Islet precursor cell (in vitro differentiated cells): Measurements from ENCODE around the gene ASXL2.
"Not testable (repeated sequence)": the region's sequence is repeated elsewhere in the genome, so short reads cannot be mapped to it uniquely, and the experiment has no call there.

Source experiments
- DNase-seq: peaks from one replicate; pipeline ENCODE4 v3.0.0-alpha.2; 2018

The ASXL2 gene

DNA sequence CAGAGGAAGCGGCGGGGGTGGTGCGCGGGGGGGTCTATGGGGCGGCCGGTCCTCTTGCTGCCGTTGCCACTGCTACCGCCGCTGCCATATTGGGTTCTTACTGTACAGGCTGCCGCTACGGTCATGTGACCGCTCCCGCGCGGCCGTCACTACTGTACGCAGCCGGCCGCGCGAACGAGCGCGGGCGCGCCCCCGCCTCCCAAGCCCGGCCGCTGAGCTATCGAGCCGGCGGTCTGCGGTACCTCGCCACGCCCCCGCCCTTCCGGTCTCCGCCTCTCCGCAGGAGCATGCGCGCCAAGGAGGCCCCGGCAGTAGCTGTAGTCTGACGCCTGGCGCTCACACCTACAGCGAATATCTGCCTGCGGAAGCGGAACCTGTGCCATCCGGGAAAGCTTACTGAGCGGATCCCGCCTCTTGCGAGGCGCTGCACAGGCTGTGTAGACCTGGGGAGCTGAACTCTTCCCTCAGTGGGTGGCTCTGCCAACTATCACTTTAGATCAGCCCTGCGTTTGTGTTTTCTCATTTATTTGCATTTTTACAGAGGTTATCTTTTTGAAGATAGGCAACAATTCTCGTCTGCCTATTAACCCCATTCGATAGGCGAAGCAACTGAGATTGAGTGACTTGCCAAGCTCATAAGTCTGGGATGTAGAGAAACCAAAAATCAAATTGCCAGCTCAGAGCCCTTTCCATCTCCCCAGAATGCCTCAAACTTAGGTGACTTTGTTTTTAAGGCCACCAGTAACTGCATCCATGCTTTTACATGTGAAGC, at the start of gene ASXL2:
ASXL2 (minus strand) TSS at position 127 of the 772 bp plus-strand sequence. CDS start 265 bp downstream, outside the sequence.
- peak; percentile 99 for DNase-seq

DNA sequence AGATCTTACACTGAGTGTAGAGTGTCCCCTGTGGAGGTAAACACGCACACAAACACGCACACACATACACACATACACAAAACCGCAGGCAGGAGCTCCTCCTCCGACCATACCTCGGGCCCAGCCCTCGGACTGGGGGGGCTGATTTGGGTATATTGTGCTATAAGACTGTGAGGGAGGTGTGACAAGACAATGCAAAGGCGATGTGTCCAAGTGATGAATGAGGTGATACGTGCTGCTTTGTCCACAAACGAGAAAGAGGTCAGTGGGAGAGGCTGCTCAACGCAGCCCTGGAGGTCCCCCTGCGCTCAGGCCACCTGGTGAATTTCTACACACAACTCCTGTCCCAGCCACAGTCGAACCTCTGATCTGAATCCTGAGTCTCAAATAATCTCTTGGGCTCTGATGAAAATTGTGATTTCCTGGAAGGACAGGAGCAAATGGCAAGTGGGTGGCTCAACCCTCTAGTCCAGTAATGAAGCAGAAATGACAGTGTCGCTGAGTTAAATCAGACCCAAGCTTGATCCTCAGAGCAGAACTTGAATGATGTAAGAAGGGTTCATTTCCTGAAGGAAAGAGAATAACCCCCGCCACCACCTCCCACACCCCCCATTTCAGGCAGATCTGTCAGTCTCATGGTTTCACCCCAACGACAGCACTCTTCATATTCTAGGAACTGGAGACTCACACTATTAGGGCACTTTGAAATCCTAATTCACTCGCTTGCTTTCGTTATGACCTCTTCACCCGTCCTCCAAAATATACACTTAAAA, 48.9 kb upstream of the ASXL2 start:
- DNase-seq: no peak

DNA sequence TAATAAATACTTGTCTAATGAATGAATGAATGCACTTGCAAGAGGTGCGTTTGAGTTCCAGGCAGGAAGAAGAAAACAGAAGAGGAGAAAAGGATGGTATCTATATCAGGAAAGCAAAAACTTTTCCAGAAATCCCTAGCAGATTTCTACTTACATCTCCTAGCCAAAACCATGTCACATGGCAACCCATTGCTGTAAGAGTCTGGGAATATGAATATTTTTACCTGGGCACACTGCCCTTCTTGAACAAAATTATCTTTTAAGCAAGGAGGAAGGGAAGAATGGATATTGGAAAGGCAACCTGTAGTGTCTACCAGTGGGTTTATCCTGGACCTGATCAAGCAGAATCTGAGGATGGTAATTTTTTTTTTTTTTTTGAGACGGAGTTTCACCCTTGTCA, 44.2 kb upstream of the ASXL2 start:
- DNase-seq: no peak

DNA sequence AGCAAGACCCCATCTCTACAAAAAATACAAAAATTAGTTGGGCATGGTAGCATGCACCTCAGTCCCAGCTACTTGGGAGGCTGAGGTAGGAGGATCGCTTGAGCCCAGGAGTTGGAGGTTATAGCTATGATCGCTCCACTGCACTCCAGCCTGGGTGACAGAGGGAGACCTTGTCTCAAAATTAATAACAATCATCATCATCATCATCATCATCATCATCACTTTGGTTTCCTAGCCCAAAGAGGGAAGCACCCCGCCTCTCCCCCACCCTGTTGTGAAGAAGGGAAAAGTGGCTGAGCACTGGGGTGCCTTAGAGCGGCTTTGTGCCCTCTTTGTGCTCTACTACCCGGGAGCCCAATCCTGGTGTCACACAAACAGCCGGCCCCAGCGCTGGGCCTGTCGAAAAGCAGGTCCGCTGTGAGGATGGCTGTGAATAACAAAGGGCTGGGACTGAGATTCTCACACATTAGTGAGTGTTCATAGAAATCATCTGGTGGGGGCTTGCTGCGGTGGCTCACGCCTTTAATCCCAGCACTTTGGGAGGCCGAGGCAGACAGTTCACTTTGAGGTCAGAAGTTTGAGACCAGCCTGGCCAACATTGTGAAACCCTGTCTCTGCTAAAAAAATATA, 42.6 kb upstream of the ASXL2 start:
- DNase-seq: no peak

DNA sequence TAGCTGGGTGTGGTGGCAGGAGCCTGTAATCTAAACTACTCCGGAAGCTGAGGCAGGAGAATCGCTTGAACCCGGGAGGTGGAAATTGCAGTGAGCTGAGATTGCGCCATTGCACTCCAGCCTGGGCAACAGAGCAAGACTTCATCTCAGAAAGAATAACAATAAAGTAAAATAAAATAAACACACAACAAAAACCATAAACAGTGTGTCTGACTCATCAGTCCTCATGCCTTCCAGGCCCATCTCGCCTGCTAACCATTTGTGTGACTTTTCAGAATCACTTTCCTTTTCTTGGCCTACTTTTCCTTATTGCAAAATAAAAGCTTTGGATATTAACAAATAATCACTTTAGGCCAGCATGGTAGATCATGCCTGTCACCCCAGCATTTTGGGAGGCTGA, 42.0 kb upstream of the ASXL2 start:
- no peak for DNase-seq

DNA sequence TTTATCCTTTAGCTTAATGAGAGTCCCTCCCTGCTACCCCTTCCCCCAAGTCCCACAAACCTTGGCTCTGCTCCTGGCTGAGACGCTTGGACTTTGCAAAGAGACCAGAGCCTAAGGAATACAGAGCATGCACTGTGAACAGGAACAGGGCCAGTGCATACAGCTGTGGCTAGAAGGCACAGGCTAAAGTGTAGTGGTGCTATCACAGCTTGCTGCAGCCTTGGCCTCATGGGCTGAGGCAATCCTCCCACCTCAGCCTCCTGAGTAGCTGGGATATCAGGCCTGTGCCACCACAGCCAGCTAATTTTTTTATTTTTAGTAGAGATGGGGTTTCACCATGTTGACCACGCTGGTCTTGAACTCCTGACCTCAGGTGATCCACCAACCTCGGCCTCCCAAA, 39.5 kb upstream of the ASXL2 start:
- DNase-seq: no peak

DNA sequence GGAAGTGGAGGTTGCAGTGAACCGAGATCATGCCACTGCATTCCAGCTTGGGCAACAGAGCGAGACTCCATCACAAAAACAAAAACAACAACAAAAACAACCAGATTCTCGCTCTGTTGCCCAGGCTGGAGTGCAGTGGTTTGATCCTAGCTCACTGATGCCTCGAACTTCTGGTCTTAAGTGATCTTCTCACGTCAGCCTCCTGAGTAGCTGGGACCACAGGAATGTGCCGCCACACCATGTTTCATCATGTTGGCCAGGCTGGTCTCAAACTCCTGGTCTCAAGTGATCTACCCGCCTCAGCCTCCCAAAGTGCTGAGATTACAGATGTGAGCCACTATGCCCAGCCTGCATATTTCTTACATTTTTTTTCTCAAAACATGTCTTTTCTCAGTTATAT, 39.1 kb upstream of the ASXL2 start:
- not testable (repeated sequence) for DNase-seq

DNA sequence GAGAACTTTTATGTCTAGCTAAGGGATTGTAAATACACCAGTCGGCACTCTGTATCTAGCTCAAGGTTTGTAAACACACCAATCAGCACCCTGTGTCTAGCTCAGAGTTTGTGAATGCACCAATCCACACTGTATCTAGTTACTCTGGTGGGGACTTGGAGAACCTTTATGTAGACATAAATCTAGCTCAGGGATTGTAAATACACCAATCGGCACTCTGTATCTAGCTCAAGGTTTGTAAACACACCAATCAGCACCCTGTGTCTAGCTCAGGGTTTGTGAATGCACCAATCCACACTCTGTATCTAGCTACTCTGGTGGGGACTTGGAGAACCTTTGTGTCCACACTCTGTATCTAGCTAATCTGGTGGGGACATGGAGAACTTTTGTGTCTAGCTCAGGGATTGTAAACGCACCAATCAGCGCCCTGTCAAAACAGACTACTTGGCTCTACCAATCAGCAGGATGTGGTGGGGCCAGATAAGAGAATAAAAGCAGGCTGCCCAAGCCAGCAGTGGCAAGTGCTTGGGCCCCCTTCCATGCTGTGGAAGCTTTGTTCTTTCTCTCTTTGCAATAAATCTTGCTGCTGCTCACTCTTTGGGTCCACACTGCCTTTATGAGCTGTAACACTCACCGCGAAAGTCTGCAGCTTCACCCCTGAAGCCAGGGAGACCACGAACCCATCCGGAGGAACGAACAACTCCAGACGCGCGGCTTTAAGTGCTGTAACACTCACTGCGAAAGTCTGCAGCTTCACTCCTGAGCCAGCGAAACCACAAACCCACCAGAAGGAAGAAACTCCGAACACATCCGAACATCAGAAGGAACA, 37.9 kb upstream of the ASXL2 start:
- DNase-seq: not testable (repeated sequence)

DNA sequence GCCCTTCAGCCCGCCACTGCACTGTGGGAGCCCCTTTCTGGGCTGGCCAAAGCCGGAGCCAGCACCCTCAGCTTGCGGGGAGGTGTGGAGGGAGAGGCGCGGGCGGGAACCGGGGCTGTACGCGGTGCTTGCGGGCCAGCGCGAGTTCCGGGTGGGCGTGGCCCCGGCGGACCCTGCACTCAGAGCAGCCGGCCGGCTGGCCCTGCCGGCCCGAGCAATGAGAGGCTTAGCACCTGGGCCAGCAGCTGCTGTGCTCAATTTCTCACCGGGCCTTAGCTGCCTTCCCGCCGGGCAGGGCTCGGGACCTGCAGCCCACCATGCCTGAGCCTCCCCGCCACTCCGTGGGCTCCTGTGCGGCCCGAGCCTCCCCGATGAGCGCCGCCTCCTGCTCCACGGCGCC, 37.1 kb upstream of the ASXL2 start:
- not testable (repeated sequence) for DNase-seq

DNA sequence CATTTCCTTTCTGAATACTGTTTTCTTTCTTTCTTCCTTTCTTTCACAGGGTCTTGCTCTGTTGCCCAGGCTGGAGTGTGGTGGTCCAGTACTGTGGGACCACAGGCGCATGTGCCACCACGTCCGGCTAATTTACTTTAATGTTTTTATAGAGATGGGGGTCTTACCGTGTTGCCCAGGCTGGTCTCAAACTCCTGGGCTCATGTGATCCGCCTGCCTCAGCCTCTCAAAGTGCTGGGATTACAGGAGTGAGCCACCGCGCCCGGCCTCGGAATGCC, 35.3 kb upstream of the ASXL2 start:
- not testable (repeated sequence) for DNase-seq

DNA sequence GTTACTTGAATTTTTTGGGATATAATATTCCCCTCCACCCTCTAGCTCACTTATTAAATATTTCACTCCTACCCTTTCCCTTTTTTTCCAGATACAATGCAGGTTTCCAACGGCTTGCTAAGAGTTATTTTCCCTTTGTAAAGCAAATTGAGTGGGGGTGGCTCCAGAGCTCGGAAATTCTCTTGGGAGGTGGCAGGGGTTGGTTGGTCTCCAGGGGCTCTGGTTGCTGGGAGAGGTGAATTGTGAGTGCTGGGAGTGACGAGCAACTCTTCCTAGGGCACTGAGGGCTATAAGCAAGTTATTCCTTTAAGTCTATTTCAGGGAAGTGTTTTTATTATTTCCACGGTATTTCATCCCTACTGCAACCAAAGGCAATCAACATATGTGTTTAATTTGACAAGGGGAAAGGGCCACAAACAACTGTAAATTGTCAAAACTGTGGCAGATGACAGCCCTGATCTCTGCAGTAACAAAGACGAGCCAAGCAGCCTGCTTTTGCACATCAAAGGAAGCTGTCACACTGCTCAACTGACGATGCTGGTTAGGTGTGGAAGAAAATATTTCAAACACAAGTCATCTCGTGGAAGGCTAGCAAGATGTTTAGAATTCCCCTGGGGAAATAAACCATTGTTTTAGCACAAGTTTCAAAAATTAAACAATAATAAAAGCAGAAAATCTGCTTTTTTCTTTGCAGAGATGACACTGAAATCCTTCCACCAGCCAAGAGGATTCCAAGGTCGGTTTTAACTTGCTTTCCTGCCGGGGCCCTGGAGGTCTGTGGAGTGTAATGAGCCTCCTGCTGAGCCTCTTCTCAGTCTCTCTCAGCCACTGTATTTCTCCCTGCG, 34.8 kb upstream of the ASXL2 start:
- DNase-seq: no peak

DNA sequence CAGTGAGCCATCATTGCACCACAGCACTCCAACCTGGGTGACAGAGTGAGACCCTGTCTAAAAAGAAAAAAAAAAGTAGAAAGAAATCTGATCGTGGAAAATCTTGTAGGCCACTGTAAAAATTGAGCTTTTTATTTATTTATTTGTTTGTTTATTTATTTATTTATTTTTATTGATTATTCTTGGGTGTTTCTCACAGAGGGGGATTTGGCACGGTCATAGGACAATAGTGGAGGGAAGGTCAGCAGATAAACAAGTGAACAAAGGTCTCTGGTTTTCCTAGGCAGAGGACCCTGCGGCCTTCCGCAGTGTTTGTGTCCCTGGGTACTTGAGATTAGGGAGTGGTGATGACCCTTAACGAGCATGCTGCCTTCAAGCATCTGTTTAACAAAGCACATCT, 31.3 kb upstream of the ASXL2 start:
- DNase-seq: not testable (repeated sequence)

DNA sequence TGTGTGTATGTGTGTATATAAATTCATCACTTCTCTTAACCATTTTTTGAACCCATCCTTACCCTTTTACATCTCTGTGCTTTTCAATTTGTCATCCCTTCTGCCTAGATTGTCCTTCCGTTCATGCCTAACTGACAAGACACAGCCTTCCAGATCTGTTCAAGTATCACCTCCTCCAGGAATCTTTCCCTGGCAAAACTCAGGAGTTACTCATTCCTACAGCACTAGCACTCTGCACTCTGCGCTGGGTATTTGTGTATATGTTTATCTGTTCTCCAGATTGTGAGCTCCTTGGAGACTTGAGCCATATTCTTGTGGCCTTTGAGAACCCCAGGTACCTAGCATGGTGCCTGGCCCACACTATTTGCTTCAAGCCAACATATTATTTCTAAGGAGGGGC, 26.8 kb upstream of the ASXL2 start:
- DNase-seq: no peak

DNA sequence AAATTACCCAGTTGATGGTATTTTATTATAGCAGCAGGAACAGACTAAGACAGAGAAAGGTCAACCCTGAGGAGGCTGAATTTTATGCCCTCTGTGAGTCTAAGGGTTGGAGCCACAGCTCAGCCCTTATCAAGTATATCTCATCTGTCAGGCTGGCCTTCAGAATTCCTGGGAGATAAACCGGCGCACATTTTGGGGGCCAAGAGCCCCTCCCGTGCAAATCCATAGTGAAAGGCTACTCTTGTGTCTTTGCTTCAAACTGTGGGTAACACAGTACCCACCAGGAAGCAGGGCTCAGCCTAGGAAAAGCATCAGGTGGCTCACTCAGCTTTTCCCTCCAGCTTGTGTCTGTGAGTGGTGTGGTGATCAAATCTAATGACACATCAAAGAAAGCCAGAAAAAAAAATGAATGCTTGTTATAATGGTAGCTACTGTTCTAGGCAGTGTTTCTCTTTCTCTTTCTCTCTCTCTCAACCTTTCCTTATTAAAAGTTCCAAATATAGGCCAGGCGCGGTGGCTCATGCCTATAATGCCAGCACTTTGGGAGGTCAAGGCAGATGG, 25.0 kb upstream of the ASXL2 start:
- DNase-seq: no peak

DNA sequence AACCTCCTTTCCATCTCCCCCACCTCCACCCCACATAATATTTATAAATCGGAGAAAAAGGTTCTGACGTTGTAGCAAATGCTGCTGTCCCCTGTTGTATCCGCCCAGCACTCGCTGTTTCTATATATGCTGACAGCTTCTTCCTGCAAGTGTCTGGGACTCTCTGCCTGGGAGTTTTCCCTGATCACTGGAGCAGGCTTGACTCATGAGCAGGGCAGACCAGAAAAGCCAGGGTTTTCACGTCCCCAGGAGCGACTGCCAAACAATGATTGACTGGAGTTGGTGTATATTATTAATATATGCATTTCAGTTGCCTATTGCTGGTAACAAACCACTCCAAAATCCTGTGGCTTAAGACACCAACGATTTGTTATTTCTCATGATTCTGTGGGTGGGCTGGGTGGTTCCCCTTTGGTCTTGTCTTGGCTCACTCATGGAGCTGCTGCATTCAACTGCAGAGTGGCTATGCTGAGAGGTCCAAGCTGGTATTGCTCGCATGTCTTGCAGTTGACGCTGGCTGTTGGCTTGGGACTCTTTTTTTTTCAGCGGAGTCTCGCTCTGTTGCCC, 21.2 kb upstream of the ASXL2 start:
- peak; percentile 57 for DNase-seq

DNA sequence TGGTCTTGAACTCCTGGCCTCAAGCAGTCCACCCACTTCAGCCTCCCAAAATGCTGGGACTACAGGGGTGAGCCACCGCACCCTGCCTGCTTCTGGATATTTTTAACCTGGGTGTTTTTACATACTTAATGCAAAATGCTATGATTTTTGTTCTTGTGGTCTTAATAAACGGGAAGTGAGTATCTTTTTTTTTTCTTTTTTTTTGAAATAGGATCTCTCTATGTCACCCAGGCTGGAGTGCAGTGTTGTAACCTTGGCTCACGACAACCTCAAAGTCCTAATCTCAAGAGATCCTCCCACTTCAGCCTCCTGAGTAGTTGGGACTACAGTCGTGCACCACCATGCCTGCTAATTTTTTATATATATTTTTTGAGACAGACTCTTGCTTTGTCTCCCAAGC, 19.2 kb upstream of the ASXL2 start:
- DNase-seq: no peak

DNA sequence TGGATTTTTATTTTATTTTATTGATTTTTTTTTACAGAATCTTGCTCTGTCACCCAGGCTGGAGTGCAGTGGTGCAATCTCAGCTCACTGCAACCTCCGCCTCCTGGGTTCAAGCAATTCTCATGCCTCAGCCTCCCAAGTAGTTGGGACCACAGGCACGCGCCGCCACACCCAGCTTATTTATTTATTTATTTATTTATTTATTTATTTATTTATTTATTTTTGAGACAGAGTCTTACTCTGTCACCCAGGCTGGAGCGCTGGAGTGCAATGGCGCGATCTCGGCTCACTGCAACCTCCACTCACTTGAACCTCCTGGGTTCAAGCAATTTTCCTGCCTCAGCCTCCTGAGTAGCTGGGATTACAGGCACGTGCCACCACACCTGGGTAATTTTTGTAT, 18.0 kb upstream of the ASXL2 start:
- not testable (repeated sequence) for DNase-seq

DNA sequence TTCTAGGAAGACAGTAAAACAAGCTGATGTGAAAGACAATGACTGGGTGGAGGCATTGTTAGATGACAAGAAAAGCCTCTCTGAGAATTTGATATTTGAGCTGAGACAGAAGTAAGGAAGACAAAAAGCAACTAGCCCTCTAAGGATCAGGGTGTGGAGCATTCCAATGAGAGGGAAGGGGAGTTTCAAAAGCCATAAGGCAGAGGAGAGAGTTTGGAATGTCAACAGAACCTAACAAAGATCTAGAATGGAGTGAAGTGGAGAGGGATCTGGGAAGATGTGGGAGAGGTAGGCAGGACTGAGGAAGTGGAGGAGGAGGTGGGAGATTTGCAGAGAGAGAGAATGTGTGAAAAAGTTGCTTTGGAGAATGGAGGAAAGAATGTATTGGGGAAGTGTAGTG, 17.3 kb upstream of the ASXL2 start:
- no peak for DNase-seq

DNA sequence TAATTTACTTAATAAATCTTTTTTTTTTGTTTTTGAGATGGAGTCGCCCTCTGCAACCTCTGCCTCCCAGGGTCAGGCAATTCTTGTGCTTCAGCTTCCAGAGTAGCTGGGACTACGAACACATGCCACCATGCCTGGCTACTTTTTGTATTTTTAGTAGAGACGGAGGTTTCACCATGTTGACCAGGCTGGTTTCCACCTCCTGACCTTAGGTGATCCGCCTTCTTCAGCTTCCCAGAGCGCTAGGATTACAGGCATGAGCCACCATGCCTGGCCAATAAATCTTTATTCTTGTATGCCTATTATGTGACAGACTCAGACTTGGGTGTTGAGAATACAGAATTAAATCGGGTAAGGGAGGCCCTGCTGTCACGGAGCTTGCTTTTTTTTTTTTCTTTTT, 16.7 kb upstream of the ASXL2 start:
- DNase-seq: no peak

DNA sequence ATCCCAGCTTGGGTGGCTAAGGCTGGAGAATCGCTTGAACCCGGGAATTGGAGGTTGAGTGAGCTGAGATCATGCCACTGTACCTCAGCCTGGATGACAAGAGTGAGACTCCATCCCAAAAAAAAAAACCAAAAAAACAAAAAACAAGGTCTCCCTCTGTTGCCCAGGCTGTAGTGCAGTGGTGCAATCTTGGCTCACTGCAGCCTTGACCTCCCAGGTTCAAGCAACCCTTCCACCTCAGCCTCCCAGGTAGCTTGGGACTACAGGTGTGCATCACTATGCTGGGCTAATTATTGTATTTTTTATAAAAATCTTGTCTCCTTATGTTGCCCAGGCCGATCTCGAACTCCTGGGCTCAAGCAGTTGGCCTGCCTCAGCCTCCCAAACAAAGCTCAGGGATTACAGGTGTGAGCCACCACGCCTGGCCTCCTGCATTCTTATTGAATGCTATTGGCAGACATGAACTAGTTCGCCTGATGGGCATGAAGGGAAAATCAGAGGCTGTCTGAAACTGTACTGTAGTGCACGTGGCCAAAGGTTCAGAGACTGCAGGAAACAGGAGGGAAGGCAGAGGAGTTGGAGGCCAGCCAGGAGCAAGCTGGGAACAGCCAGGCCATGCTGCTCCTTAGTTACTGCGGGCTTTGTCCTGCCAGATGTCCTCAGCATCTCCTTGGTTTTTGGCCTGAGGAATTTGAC, 16.0 kb upstream of the ASXL2 start:
- no peak for DNase-seq

DNA sequence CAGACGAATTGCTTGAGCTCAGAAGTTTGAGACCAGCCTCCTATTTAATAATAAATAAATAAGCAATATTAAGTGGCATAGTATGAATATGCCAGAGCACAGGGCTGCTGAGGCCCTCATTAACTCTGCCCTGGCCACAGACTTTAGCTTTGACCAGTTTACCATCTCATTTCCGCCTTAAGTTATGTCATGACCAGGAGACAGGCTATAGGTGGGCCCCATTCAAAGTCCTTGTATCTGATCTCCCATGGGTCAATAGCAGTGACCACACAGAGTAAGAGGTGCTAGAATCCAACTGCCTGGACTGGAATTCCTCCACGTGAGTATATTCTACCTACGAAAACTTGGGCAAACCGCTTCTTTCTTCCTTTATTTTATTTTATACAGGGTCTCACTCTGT, 13.4 kb upstream of the ASXL2 start:
- no peak for DNase-seq
